Activated CD8-positive, alpha-beta T cell treated with anti-CD3 and anti-CD28 coated beads for 36 hours (primary cell): Measurements from ENCODE around the gene FOSB. TPM values are rescaled to one million over a fixed set of nuclear protein-coding genes. Genes with fewer than 3 reads are reported as not detected.

ENCODE experiments used
- ATAC-seq: fragments of 200-7000 bp; cut with Tn5 transposase; one replicate; pipeline ENCODE4 v1.10.0; 2021; ENCODE audit warnings: mild to moderate bottlenecking, moderate library complexity
- CTCF ChIA-PET: fragments of 350-600 bp; sonication (Branson Sonifier 250); formaldehyde crosslinking; loops from one replicate; lab custom pipeline; 2021; ENCODE audit warnings: antibody characterized with exemption; lab: Charles Lee
- POLR2A ChIA-PET: fragments of 350-600 bp; sonication (Branson Sonifier 250); formaldehyde crosslinking; loops from one replicate; lab custom pipeline; 2021; ENCODE audit warnings: antibody characterized with exemption; lab: Charles Lee
- DNase-seq: peaks from one replicate; pipeline ENCODE4 v3.0.0-alpha.2; 2020
- H3K27ac Mint-ChIP-seq: one replicate; pipeline ENCODE4 v1.8.0; 2021; ENCODE audit warnings: mild to moderate bottlenecking, mixed read lengths
- H3K27me3 Mint-ChIP-seq: one replicate; pipeline ENCODE4 v1.8.0; 2021; ENCODE audit warnings: mixed read lengths
- H3K36me3 Mint-ChIP-seq: one replicate; pipeline ENCODE4 v1.8.0; 2021; ENCODE audit warnings: low read depth, mixed read lengths
- H3K4me1 Mint-ChIP-seq: one replicate; pipeline ENCODE4 v1.8.0; 2021; ENCODE audit warnings: low read depth, mixed read lengths
- H3K4me3 Mint-ChIP-seq: one replicate; pipeline ENCODE4 v1.8.0; 2021; ENCODE audit warnings: mild to moderate bottlenecking, moderate library complexity, mixed read lengths
- H3K9me3 Mint-ChIP-seq: one replicate; pipeline ENCODE4 v1.8.0; 2021; ENCODE audit warnings: mixed read lengths
- CTCF ChIP-seq: fragments of 200-600 bp; IDR thresholded peaks from one replicate; pipeline ENCODE4 v1.8.0; 2022; ENCODE audit warnings: antibody characterized with exemption, mild to moderate bottlenecking
- intact Hi-C: fragments of 100-400 bp; cut with micrococcal nuclease; formaldehyde crosslinking; loops from one replicate; pipeline ENCODE4 v1.10.0; 2022
- total RNA-seq, 2 experiments: library from RNA; stranded (reverse); gene quantifications; one replicate each; pipeline ENCODE4 v1.2.3, GENCODE V29; 2021

Gene FOSB
- total RNA-seq, 2 experiments from 2014 or later = 70.0 to 71.2 TPM

DNA sequence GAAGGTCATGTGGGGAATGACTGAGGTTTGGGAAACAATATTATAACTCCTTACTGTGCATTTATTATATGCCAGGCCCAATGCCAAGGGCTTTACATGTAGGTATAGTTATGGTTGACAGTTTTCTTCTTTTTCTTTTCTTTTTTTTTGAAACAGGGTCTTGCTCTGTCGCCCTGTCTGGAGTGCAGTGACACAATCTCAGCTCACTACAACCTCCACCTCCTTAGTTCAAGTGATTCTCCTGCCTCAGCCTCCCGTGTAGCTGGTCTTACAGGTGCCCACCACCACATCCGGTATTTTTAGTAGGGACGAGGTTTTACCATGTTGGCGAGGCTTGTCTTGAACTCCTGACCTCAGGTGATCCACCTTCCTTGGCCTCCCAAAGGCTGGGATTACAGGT lies 15.2 kb downstream of the FOSB start:
- no peaks in the 10 kb centered on the region for H3K9me3 Mint-ChIP-seq
- POLR2A ChIA-PET = no interaction called here
- TF ChIP-seq CTCF = no peak
- no peak overlapping the region for H3K27ac Mint-ChIP-seq
- CTCF ChIA-PET = interaction anchor here (0.9 kb wide), 1 partner anchor 44 kb away, joined by 7 read pairs; no protein-coding TSS in a partner anchor
- peaks cover 23% of the 10 kb centered on the region for H3K4me1 Mint-ChIP-seq
- H3K36me3 Mint-ChIP-seq = no peaks in the 10 kb centered on the region
- peaks cover 2% of the 10 kb centered on the region for H3K27me3 Mint-ChIP-seq
- no peak for ATAC-seq
- intact Hi-C loops = no loop called here
- no peak overlapping the region for H3K4me3 Mint-ChIP-seq
- DNase-seq = no peak

- no peak for ATAC-seq
- ChIA-PET CTCF (interaction anchor here (0.7 to 3.0 kb wide), 43 partner anchors 8 to 306 kb away, joined by 3 to 78 read pairs (median 6); partner anchors contain the start of genes BLOC1S3, FOSB, PPM1N and RTN2), POLR2A (interaction anchor here (0.6 to 1.5 kb wide), 3 partner anchors 28 to 45 kb away, joined by 3 to 9 read pairs (median 3); no protein-coding TSS in a partner anchor)
- no peak for TF ChIP-seq CTCF
- Mint-ChIP-seq H3K27me3 (peaks cover 2% of the 10 kb centered on the region), H3K9me3 (no peaks in the 10 kb centered on the region), H3K4me3 (no peak overlapping the region), H3K36me3 (no peaks in the 10 kb centered on the region), H3K27ac (no peak overlapping the region), H3K4me1 (peaks cover 16% of the 10 kb centered on the region)
- DNase-seq = no peak
- intact Hi-C loops = no loop called here
Observed at GRCh38 chr19:45484273-45484945, 16.6 kb downstream of the FOSB start.

DNA sequence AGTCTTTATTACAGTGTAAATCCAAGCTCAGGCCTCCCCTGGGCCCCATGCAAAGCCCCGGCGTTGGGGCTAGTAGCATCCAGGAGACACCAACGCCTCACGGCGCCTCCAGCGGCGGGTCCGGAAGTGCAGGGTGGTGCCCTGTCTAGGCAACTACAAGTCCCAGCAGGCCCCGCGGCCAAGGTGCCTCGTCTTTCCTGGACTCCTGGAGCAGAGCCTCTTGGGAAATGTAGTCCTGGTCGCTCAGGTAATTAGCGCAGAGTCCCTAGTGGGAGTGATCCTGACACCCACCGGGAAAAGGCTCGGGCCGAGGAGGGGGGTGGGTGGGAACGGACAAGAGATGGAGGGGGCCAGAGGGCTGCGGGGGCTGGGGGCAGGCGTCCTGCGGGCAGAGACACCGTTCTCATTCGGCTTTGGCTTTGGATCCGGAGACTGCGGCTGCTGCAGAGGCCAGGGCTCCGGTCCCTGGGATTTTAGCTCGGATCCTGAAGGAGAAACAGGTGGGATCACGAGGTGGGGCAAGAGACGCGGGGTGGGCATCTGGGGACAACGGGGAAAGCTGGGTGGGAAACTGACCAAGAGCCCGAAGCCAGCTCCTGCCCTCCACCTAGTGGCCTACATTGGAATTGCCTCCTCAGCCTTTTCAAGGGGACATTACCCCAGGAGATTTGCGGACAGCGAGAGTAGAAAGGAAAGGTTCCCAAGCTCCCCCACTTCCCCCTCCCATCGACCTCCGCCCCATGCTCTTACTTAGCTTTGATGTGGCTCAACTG lies 17.7 kb downstream of the FOSB start:
- H3K4me3 Mint-ChIP-seq = peak overlapping the region; percentile 86
- no peaks in the 10 kb centered on the region for H3K36me3 Mint-ChIP-seq
- peaks cover 2% of the 10 kb centered on the region for H3K27me3 Mint-ChIP-seq
- ChIA-PET POLR2A (interaction anchor here (0.6 to 1.5 kb wide), 6 partner anchors 9 to 531 kb away, joined by 3 to 9 read pairs (median 3); partner anchors contain the start of gene ERCC1), CTCF (interaction anchor here (0.7 to 3.0 kb wide), 56 partner anchors 9 to 307 kb away, joined by 3 to 78 read pairs (median 6); partner anchors contain the start of genes BLOC1S3, ERCC1, FBXO46 and FOSB)
- intact Hi-C loops = no loop called here
- peaks cover 14% of the 10 kb centered on the region for H3K4me1 Mint-ChIP-seq
- no peaks in the 10 kb centered on the region for H3K9me3 Mint-ChIP-seq
- TF ChIP-seq CTCF = peak; percentile 92
- DNase-seq (peak; percentile 100), ATAC-seq (peak; percentile 99)
- H3K27ac Mint-ChIP-seq = peak overlapping the region; percentile 85

DNA sequence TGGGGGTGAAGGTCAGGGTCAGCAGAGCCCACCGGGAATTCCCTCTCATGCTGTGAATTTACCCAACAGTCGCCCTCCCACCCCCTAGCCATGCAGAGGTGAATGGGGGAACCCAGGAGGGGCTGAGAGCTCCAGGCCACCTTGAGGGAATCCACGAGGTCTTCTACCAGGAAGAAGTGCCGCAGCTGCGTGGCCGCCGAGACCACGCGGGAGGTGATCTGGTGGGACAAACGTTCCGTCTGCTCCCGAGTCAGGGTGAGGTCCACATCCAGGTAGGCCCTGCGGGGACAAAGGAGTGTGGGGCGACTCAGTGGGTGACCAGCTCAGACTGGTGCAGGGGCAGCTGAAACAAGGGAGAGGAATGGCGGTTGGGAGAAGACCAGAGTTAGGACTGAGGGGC lies 20.9 kb downstream of the FOSB start:
- Mint-ChIP-seq H3K27me3 (peaks cover 7% of the 10 kb centered on the region), H3K27ac (no peak overlapping the region), H3K9me3 (no peaks in the 10 kb centered on the region), H3K4me3 (no peak overlapping the region), H3K4me1 (peaks cover 21% of the 10 kb centered on the region), H3K36me3 (no peaks in the 10 kb centered on the region)
- ATAC-seq (no peak), DNase-seq (no peak)
- no peak for TF ChIP-seq CTCF
- ChIA-PET POLR2A (no interaction called here), CTCF (interaction anchor here (1.3 to 2.2 kb wide), 3 partner anchors 10 to 50 kb away, joined by 3 to 13 read pairs (median 5); no protein-coding TSS in a partner anchor)
- intact Hi-C loops = no loop called here
